Lower lobe of right lung (tissue), 2 donors: ENCODE results near the gene OR2W3. TPM values are rescaled to one million over a fixed set of nuclear protein-coding genes. Genes with fewer than 3 reads are reported as not detected.

Experiments
- ATAC-seq, 2 donors: fragments of 200-7000 bp; cut with Tn5 transposase; one replicate each; pipeline ENCODE4 v1.9.1; 2020 to 2022; ENCODE audit warnings: mild to moderate bottlenecking in 2 of 2, moderate library complexity in 2 of 2
- DNase-seq: peaks from one replicate; pipeline ENCODE4 v3.0.0-alpha.2; 2020
- H3K27ac ChIP-seq: fragments of 200-600 bp; one replicate; pipeline ENCODE4 v1.8.0; 2022
- H3K27me3 ChIP-seq: fragments of 200-600 bp; one replicate; pipeline ENCODE4 v1.8.0; 2022; ENCODE audit warnings: low read depth
- H3K36me3 ChIP-seq: fragments of 200-600 bp; one replicate; pipeline ENCODE4 v1.8.0; 2022; ENCODE audit warnings: mild to moderate bottlenecking
- H3K4me1 ChIP-seq: fragments of 200-600 bp; one replicate; pipeline ENCODE4 v1.8.0; 2022
- H3K4me3 ChIP-seq: fragments of 200-600 bp; one replicate; pipeline ENCODE4 v1.8.0; 2022; ENCODE audit warnings: mild to moderate bottlenecking
- H3K9me3 ChIP-seq: fragments of 200-600 bp; one replicate; pipeline ENCODE4 v1.8.0; 2022
- CTCF ChIP-seq: fragments of 200-600 bp; IDR thresholded peaks from one replicate; pipeline ENCODE4 v1.8.0; 2022; ENCODE audit warnings: antibody characterized with exemption, mild to moderate bottlenecking
- intact Hi-C: fragments of 100-400 bp; cut with DNase I; formaldehyde crosslinking; loops from one replicate; pipeline ENCODE4 v1.11.0; 2022
- long read RNA-seq: library from polyadenylated mRNA; unstranded; transcript quantifications from one replicate; pipeline ENCODE4 v2.0.0, GENCODE V29; 2021
- total RNA-seq: library from RNA; stranded (reverse); fragmentation: NEBNext Ultra II Directional; extraction: Animal tissue kit (Norgen Biotek cat#: 25700); gene quantifications from one replicate; pipeline ENCODE4 v1.2.1, GENCODE V29; 2021
- donor health status: DM: no; HTN: yes; CAD: no; lungs with severe emphysema.

The OR2W3 gene
- total RNA-seq: 1.2 TPM
- long read RNA-seq: 0 reads

DNA sequence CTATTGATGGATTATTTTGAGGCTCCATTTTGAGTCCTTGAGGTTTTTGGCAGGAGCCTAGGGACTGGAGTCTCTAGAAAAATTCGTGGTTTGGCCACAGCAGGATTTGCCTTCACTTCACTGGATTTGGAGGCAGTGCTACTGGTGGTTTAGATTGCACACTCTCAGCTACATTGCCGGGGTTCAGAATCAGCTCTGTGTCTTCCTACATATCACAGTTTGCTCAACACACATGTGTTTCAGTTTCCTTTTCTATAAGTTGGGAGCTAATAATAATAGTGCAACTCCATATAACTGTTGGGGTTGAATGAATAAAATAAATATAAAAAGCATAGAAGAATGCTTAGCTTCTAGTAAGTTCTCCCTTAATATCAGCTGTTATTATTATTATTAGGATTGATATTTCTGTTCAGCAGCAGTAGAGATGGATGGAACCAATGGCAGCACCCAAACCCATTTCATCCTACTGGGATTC lies at the start of gene OR2W3:
Gene OR2W3, plus strand, starts transcription at position 425 of the 475 bp plus-strand sequence. Its CDS starts 0 bp downstream, at position 425.
- no peaks in the 10 kb centered on the region for H3K27me3 ChIP-seq
- no peak for TF ChIP-seq CTCF
- H3K4me3 ChIP-seq: no peak within 1 kb of the TSS
- intact Hi-C loops: no loop called here
- DNase-seq (no peak), ATAC-seq (no peak)
- no peaks in the 10 kb centered on the region for H3K36me3 ChIP-seq
- no peaks in the 10 kb centered on the region for H3K4me1 ChIP-seq
- no peak within 1 kb of the TSS for H3K27ac ChIP-seq
- H3K9me3 ChIP-seq: no peaks in the 10 kb centered on the region

DNA sequence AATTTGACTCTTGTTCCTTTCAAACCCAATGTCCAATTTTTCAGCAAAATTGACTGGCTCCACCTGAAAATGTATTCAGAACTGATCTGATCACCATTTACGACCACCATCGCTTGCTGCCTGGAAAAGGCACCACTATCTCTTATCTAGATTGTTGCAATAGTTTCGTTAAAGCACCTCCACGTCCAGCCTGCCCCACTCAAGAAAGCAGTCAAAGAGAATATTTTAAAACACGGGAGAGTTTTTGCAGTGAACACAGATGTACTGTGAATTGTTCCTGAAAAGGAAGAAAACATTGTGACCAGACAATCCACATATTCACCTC lies 49.7 kb upstream of the OR2W3 start:
- DNase-seq: no peak
- no peaks in the 10 kb centered on the region for H3K9me3 ChIP-seq
- no peak overlapping the region for H3K4me3 ChIP-seq
- no peaks in the 10 kb centered on the region for H3K27me3 ChIP-seq
- no peaks in the 10 kb centered on the region for H3K36me3 ChIP-seq
- H3K27ac ChIP-seq: no peak overlapping the region
- intact Hi-C loops: no loop called here
- ATAC-seq: no peak
- TF ChIP-seq CTCF: no peak
- H3K4me1 ChIP-seq: no peaks in the 10 kb centered on the region

DNA sequence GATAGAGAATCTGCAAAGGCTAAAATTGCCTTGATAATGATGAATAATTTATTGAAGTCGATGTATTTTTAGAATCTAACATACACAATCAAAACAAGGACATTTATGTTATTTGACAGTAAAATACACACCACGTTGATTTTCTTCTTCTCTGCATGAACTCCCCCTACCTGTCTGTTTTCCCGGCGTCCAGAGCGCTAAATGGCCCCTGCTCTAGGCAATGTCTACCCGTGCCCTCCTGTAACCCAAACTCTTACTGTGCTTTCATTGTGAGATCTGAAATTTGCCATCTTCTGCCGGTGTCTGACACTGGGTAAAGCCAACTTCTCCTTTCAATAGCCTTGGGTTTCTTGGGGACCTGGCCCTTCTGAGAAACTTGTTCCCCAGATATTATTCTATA lies 47.0 kb upstream of the OR2W3 start:
- intact Hi-C loops: no loop called here
- Histone ChIP-seq H3K4me3 (no peak overlapping the region), H3K4me1 (no peaks in the 10 kb centered on the region), H3K27me3 (no peaks in the 10 kb centered on the region), H3K27ac (no peak overlapping the region), H3K9me3 (no peaks in the 10 kb centered on the region), H3K36me3 (no peaks in the 10 kb centered on the region)
- DNase-seq (no peak), ATAC-seq (no peak)
- TF ChIP-seq CTCF: no peak

- H3K36me3 ChIP-seq: no peaks in the 10 kb centered on the region
- DNase-seq: no peak
- no peaks in the 10 kb centered on the region for H3K4me1 ChIP-seq
- no peak for TF ChIP-seq CTCF
- H3K27ac ChIP-seq: no peak overlapping the region
- no peak overlapping the region for H3K4me3 ChIP-seq
- ATAC-seq: no peak
- H3K9me3 ChIP-seq: no peaks in the 10 kb centered on the region
- no peaks in the 10 kb centered on the region for H3K27me3 ChIP-seq
- intact Hi-C loops: no loop called here
Measured at GRCh38 chr1:247849616-247850015, 45.8 kb upstream of the OR2W3 start.

- no peak for DNase-seq
- ATAC-seq: no peak
- Histone ChIP-seq H3K27me3 (peaks cover 17% of the 10 kb centered on the region), H3K4me1 (no peaks in the 10 kb centered on the region), H3K36me3 (no peaks in the 10 kb centered on the region), H3K4me3 (no peak overlapping the region), H3K27ac (no peak overlapping the region), H3K9me3 (no peaks in the 10 kb centered on the region)
- intact Hi-C loops: no loop called here
- no peak for TF ChIP-seq CTCF
Measured at GRCh38 chr1:247854899-247855545, 40.4 kb upstream of the OR2W3 start.
